GM19467 (cell line): ENCODE measurements around the gene MTOR.
"Not testable (repeated sequence)": the region's sequence is repeated elsewhere in the genome, so short reads cannot be mapped to it uniquely, and the experiment has no call there.

Experiments used
- ATAC-seq: cut with Tn5 transposase; IDR thresholded peaks from one replicate; pipeline ENCODE4 v1.9.1; 2021; ENCODE audit warnings: mild to moderate bottlenecking, moderate library complexity; ENCODE audit not compliant: unreplicated experiment

The MTOR gene

GRCh38 chr1:11125931-11126330 lies 136.4 kb downstream of the MTOR start:
- ATAC-seq = no peak

GRCh38 chr1:11124965-11125364 lies 137.4 kb downstream of the MTOR start:
- no peak for ATAC-seq

GRCh38 chr1:11116318-11116717 lies 146.0 kb downstream of the MTOR start:
- no peak for ATAC-seq

GRCh38 chr1:11114966-11115365 lies 147.4 kb downstream of the MTOR start:
- ATAC-seq = no peak

GRCh38 chr1:11109047-11109760 lies 153.1 kb downstream of the MTOR start:
- ATAC-seq = no peak

- no peak for ATAC-seq
These were observed 154.8 kb downstream of the MTOR start for GRCh38 chr1:11107599-11107998.

- no peak for ATAC-seq
These were observed 156.8 kb downstream of the MTOR start for GRCh38 chr1:11105586-11105985.

GRCh38 chr1:11101347-11101746 lies 161.0 kb downstream of the MTOR start:
- ATAC-seq = no peak

- not testable (repeated sequence) for ATAC-seq
These were observed 161.5 kb downstream of the MTOR start for GRCh38 chr1:11100806-11101205.

GRCh38 chr1:11100149-11100493 lies 162.2 kb downstream of the MTOR start:
- ATAC-seq = no peak

- peak; percentile 85 for ATAC-seq
These were observed 162.8 kb downstream of the MTOR start, which contains the start of gene EXOSC10 for GRCh38 chr1:11099310-11100148. Gene EXOSC10 (minus strand): TSS chr1:11099869. CDS start chr1:11099831, 38 bp downstream.

- no peak for ATAC-seq
These were observed 163.4 kb downstream of the MTOR start for GRCh38 chr1:11098931-11099309.

GRCh38 chr1:11083784-11084183 lies 178.6 kb downstream of the MTOR start:
- ATAC-seq = not testable (repeated sequence)

GRCh38 chr1:11080931-11081330 lies 181.4 kb downstream of the MTOR start:
- no peak for ATAC-seq

- no peak for ATAC-seq
These were observed 183.7 kb downstream of the MTOR start for GRCh38 chr1:11078631-11079030.

- not testable (repeated sequence) for ATAC-seq
These were observed 189.0 kb downstream of the MTOR start for GRCh38 chr1:11073398-11073797.

- ATAC-seq = no peak
These were observed 190.0 kb downstream of the MTOR start for GRCh38 chr1:11072216-11072917.

- no peak for ATAC-seq
These were observed 190.7 kb downstream of the MTOR start for GRCh38 chr1:11071463-11072215.

- ATAC-seq = no peak
These were observed 191.5 kb downstream of the MTOR start for GRCh38 chr1:11070876-11071275.

GRCh38 chr1:11068600-11069473 lies 193.5 kb downstream of the MTOR start:
- ATAC-seq = no peak
